OCI-LY7 (cell line): ENCODE measurements around the gene ULK4. TPM values are rescaled to one million over a fixed set of nuclear protein-coding genes. Genes with fewer than 3 reads are reported as not detected.

ENCODE experiments used
- BruUV-seq: library from RNA; stranded (reverse); fragments of 400-500 nt; replicated peaks from 2 replicates; lab custom pipeline; 2021; lab: Mats Ljungman, UMichigan
- CTCF ChIA-PET: fragments of 300-600 bp; sonication (Branson Sonifier 250); formaldehyde crosslinking; loops from one replicate; lab custom pipeline; 2022; ENCODE audit warnings: antibody characterized with exemption; ENCODE audit not compliant: unreplicated experiment; lab: Charles Lee
- POLR2A ChIA-PET: fragments of 300-600 bp; sonication (Branson Sonifier 250); formaldehyde crosslinking; loops from one replicate; lab custom pipeline; 2022; ENCODE audit warnings: antibody characterized with exemption; lab: Charles Lee
- DNase-seq: peaks from one replicate; pipeline ENCODE4 v3.0.0-alpha.2; 2015; ENCODE audit warnings: low spot score
- H2AFZ ChIP-seq: fragments of 200-600 bp; sonication (generic), shearing (Covaris generic); 2 replicates; pipeline ENCODE4 v1.6.1; 2014; ENCODE audit warnings: mild to moderate bottlenecking, antibody characterized with exemption, low read length, moderate library complexity
- H3K27ac ChIP-seq: fragments of 200-600 bp; sonication (generic); 2 replicates; pipeline ENCODE4 v1.5.1; 2014; ENCODE audit warnings: mixed run types, low read depth, mild to moderate bottlenecking, moderate library complexity, low read length, inconsistent platforms; ENCODE audit not compliant: poor library complexity, severe bottlenecking
- H3K36me3 ChIP-seq: fragments of 200-600 bp; sonication (generic); 2 replicates; pipeline ENCODE4 v1.6.1; 2014; ENCODE audit warnings: mild to moderate bottlenecking, antibody characterized with exemption, low read length, moderate library complexity, mixed read lengths; ENCODE audit not compliant: insufficient read depth
- H3K4me1 ChIP-seq: fragments of 200-600 bp; sonication (generic); 2 replicates; pipeline ENCODE4 v1.5.1; 2014; ENCODE audit warnings: mild to moderate bottlenecking, low read length; ENCODE audit not compliant: insufficient read depth, poor library complexity, severe bottlenecking
- H3K4me2 ChIP-seq: fragments of 200-600 bp; sonication (generic); 2 replicates; pipeline ENCODE4 v1.6.1; 2014; ENCODE audit warnings: mild to moderate bottlenecking, low read length
- H3K4me3 ChIP-seq: fragments of 200-600 bp; sonication (generic); 2 replicates; pipeline ENCODE4 v1.5.1; 2014; ENCODE audit warnings: mild to moderate bottlenecking, low read depth, low read length; ENCODE audit not compliant: poor library complexity, severe bottlenecking
- H3K79me2 ChIP-seq: fragments of 200-600 bp; sonication (generic); 2 replicates; pipeline ENCODE4 v1.6.1; 2016; ENCODE audit warnings: low read depth, mild to moderate bottlenecking, low read length, moderate library complexity, mixed read lengths; ENCODE audit not compliant: insufficient read depth
- H3K9me2 ChIP-seq: fragments of 200-600 bp; sonication (generic); 2 replicates; pipeline ENCODE4 v1.6.1; 2016; ENCODE audit warnings: mild to moderate bottlenecking, low read length, mixed read lengths; ENCODE audit not compliant: insufficient read depth
- H3K9me3 ChIP-seq: fragments of 200-600 bp; sonication (generic); 2 replicates; pipeline ENCODE4 v1.6.1; 2014; ENCODE audit warnings: mild to moderate bottlenecking, mixed run types, low read length, mixed read lengths
- H4K20me1 ChIP-seq: fragments of 200-600 bp; sonication (generic); 2 replicates; pipeline ENCODE4 v1.6.1; 2014; ENCODE audit warnings: mild to moderate bottlenecking, antibody characterized with exemption, low read length, moderate library complexity, mixed read lengths; ENCODE audit not compliant: insufficient read depth
- CTCF ChIP-seq: fragments of 200-600 bp; sonication (generic); conservative IDR thresholded peaks from 2 replicates; pipeline ENCODE4 v1.5.1; 2014; ENCODE audit warnings: mild to moderate bottlenecking, antibody characterized with exemption, low read length, moderate library complexity, mixed read lengths
- EZH2phosphoT487 ChIP-seq: fragments of 200-600 bp; sonication (generic); IDR thresholded peaks from 2 replicates; pipeline ENCODE4 v1.6.1; 2018; ENCODE audit warnings: low read depth, borderline replicate concordance, mild to moderate bottlenecking, mixed run types, antibody characterized with exemption, low read length, moderate library complexity, mixed read lengths
- intact Hi-C: fragments of 100-400 bp; cut with micrococcal nuclease; formaldehyde crosslinking; loops from one replicate; pipeline ENCODE4 v1.10.0; 2022; ENCODE audit not compliant: unreplicated experiment
- total RNA-seq, 2 experiments: library from RNA; depleted of rRNA in 1 of 2; stranded (reverse); fragments of >200 nt in 1 of 2; shearing (Covaris generic) in 1 of 2; gene quantifications; 2 replicates each; pipeline ENCODE4 v1.2.3, GENCODE V29; 2014 to 2022

ULK4 gene
- total RNA-seq, 2 experiments from 2014 or later = 18.9 to 21.0 TPM

- Histone ChIP-seq H2AFZ (no peak overlapping the region), H3K27ac (no peak overlapping the region), H3K79me2 (no peaks in the 10 kb centered on the region), H3K36me3 (no peaks in the 10 kb centered on the region), H4K20me1 (no peaks in the 10 kb centered on the region), H3K4me1 (no peaks in the 10 kb centered on the region), H3K4me2 (no peak overlapping the region), H3K4me3 (no peak overlapping the region), H3K9me3 (no peaks in the 10 kb centered on the region), H3K9me2 (no peaks in the 10 kb centered on the region)
- ChIA-PET CTCF (no interaction called here), POLR2A (interaction anchor here (0.6 to 1.1 kb wide), 2 partner anchors 9 to 902 kb away, joined by 3 to 4 read pairs; no protein-coding TSS in a partner anchor)
- TF ChIP-seq EZH2phosphoT487 = no peak
- no peak for TF ChIP-seq CTCF
- no peak for DNase-seq
- intact Hi-C loops = no loop called here
- BruUV-seq = no TSS peak
Observed at GRCh38 chr3:41572092-41572491, 389.8 kb downstream of the ULK4 start.

GRCh38 chr3:41569632-41570305, 392.1 kb downstream of the ULK4 start:
- ChIA-PET CTCF (no interaction called here), POLR2A (interaction anchor here (0.7 kb wide), 1 partner anchor 9 kb away, joined by 3 read pairs; no protein-coding TSS in a partner anchor)
- H3K79me2 ChIP-seq = no peaks in the 10 kb centered on the region
- TF ChIP-seq EZH2phosphoT487 = no peak
- no peak for TF ChIP-seq CTCF
- intact Hi-C loops = loop anchor here (1.0 kb wide), 1 partner anchor 43 kb away; no protein-coding TSS in a partner anchor
- H3K36me3 ChIP-seq = no peaks in the 10 kb centered on the region
- no peaks in the 10 kb centered on the region for H4K20me1 ChIP-seq
- BruUV-seq = no TSS peak
- H3K4me3 ChIP-seq = no peak overlapping the region
- H2AFZ ChIP-seq = no peak overlapping the region
- no peak for DNase-seq
- H3K9me2 ChIP-seq = no peaks in the 10 kb centered on the region
- no peak overlapping the region for H3K27ac ChIP-seq
- no peak overlapping the region for H3K4me2 ChIP-seq
- H3K4me1 ChIP-seq = no peaks in the 10 kb centered on the region
- no peaks in the 10 kb centered on the region for H3K9me3 ChIP-seq

GRCh38 chr3:41565948-41566514, 395.9 kb downstream of the ULK4 start:
- no peaks in the 10 kb centered on the region for H3K4me1 ChIP-seq
- ChIA-PET CTCF (no interaction called here), POLR2A (no interaction called here)
- H3K4me2 ChIP-seq = no peak overlapping the region
- H3K79me2 ChIP-seq = no peaks in the 10 kb centered on the region
- H3K4me3 ChIP-seq = no peak overlapping the region
- H4K20me1 ChIP-seq = no peaks in the 10 kb centered on the region
- H3K9me3 ChIP-seq = no peaks in the 10 kb centered on the region
- no peak overlapping the region for H2AFZ ChIP-seq
- no peaks in the 10 kb centered on the region for H3K36me3 ChIP-seq
- no peaks in the 10 kb centered on the region for H3K9me2 ChIP-seq
- DNase-seq = no peak
- H3K27ac ChIP-seq = no peak overlapping the region
- BruUV-seq = no TSS peak
- TF ChIP-seq CTCF (no peak), EZH2phosphoT487 (no peak)
- intact Hi-C loops = no loop called here
